GM12873 (cell line): ENCODE data around the gene SWAP70.

ENCODE experiments used
- CTCF ChIP-seq: IDR thresholded peaks from 2 replicates; pipeline ENCODE4 v1.5.1; 2012; ENCODE audit warnings: low read depth, mild to moderate bottlenecking, moderate library complexity, low read length, control low read depth; ENCODE audit not compliant: insufficient read depth; ENCODE audit errors: missing control alignments

The SWAP70 gene

GRCh38 chr11:9708544-9708943, 44.7 kb downstream of the SWAP70 start:
- no peak for TF ChIP-seq CTCF

GRCh38 chr11:9710223-9710622, 46.3 kb downstream of the SWAP70 start:
- TF ChIP-seq CTCF: no peak

- no peak for TF ChIP-seq CTCF
Observed at GRCh38 chr11:9710852-9711251, 47.0 kb downstream of the SWAP70 start.

- no peak for TF ChIP-seq CTCF
Observed at GRCh38 chr11:9711454-9712307, 47.8 kb downstream of the SWAP70 start.

GRCh38 chr11:9714272-9714940, 50.5 kb downstream of the SWAP70 start:
- TF ChIP-seq CTCF: no peak

- no peak for TF ChIP-seq CTCF
Observed at GRCh38 chr11:9716275-9717039, 52.6 kb downstream of the SWAP70 start.

GRCh38 chr11:9717040-9717357, 53.1 kb downstream of the SWAP70 start:
- TF ChIP-seq CTCF: no peak
